Stomach (tissue), 19 donors: ENCODE measurements around the gene TANGO6. TPM values are rescaled to one million over a fixed set of nuclear protein-coding genes. Genes with fewer than 3 reads are reported as not detected.

Source experiments
- DNase-seq, 2 donors: peaks; one replicate each; pipeline versions ENCODE4 v3.0.0 to v3.0.0-alpha.2; 2013 to 2019
- H3K27ac ChIP-seq, 5 donors: fragments of 200-600 bp in 4 of 5; sonication (generic) in 4 of 5; one replicate each; pipeline ENCODE4 v1.5.1; 2013 to 2019; ENCODE audit warnings: mild to moderate bottlenecking in 1 of 5, moderate library complexity in 1 of 5
- H3K27me3 ChIP-seq, 3 donors: fragments of 200-600 bp; sonication (generic); one replicate each; pipeline ENCODE4 v1.5.1; 2017 to 2019; ENCODE audit warnings: mixed run types in 1 of 3
- H3K36me3 ChIP-seq, 4 donors: fragments of 200-600 bp; sonication (generic); 1 replicate in 3 of 4; 2 replicates in 1 of 4; pipeline ENCODE4 v1.5.1; 2016 to 2019
- H3K4me1 ChIP-seq, 4 donors: fragments of 200-600 bp; sonication (generic); one replicate each; pipeline ENCODE4 v1.5.1; 2016 to 2019
- H3K4me3 ChIP-seq, 4 donors: fragments of 200-600 bp; sonication (generic) in 3 of 4; one replicate each; pipeline ENCODE4 v1.5.1; 2016 to 2019; ENCODE audit warnings: mild to moderate bottlenecking in 1 of 4
- H3K9me3 ChIP-seq, 4 donors: fragments of 200-600 bp; sonication (generic); one replicate each; pipeline ENCODE4 v1.5.1; 2016 to 2019
- EP300 ChIP-seq: sonication (generic); formaldehyde crosslinking; IDR thresholded peaks from one replicate; pipeline ENCODE4 v1.6.1; 2017; ENCODE audit warnings: antibody characterized with exemption
- POLR2A ChIP-seq, 4 donors: fragments of 450-650 bp; IDR thresholded peaks; one replicate each; pipeline ENCODE4 v1.6.1; 2016; ENCODE audit warnings: antibody characterized with exemption in 4 of 4, control low read depth in 2 of 4, mild to moderate bottlenecking in 1 of 4, moderate library complexity in 1 of 4
- POLR2AphosphoS5 ChIP-seq, 3 donors: sonication (generic); formaldehyde crosslinking; IDR thresholded peaks; one replicate each; pipeline ENCODE4 v1.6.1; 2016; ENCODE audit warnings: antibody characterized with exemption in 3 of 3
- WGBS, 5 donors: extraction: QIAGEN DNeasy Blood & Tissue Kit in 3 of 5; methylation state at CpG; one replicate each; pipeline versions ENCODE4 v1.1.5 to v1.1.7; 2013 to 2018; 5-methylcytosine and 5-hydroxymethylcytosine counted together
- intact Hi-C: fragments of 100-400 bp; cut with DNase I; formaldehyde crosslinking; loops from one replicate; pipeline ENCODE4 v1.15.1; 2023; ENCODE audit warnings: low total_unique reads
- long read RNA-seq, 10 donors: transcript quantifications; one replicate each; lab custom pipeline, GENCODE V29; 2026
- polyA plus RNA-seq, 3 donors: library from polyadenylated mRNA; stranded (reverse); fragments of 200-250 nt; gene quantifications; one replicate each; pipeline ENCODE4 v1.2.3, GENCODE V29; 2013
- total RNA-seq, 5 donors: library from RNA; depleted of rRNA; stranded (reverse); fragments of >200 nt; gene quantifications; one replicate each; pipeline versions ENCODE4 v1.1.0 to v1.2.3, GENCODE V29; 2014 to 2016
- TF ChIP-seq, protein P1 (sequence below), 7 experiments: fragments of 450-650 bp in 4 of 7; fragments of 200-600 bp in 3 of 7; sonication (generic) in 3 of 7; IDR thresholded peaks; one replicate each; pipeline ENCODE4 v1.5.1; 2016 to 2019; ENCODE audit warnings: antibody characterized with exemption in 7 of 7, control low read depth in 2 of 7, mild to moderate bottlenecking in 1 of 7
- donor health status: healthy with polysubstance abuse.
- donor health status: Bipolar disorder and iron deficiency.
- donor health status: healthy.

Gene TANGO6
- total RNA-seq (10 to 100 TPM in 4 of 5 donors, 1 to 10 TPM in 1; 9.7 to 32.7 (median 17.3) TPM), polyA plus RNA-seq (1 to 10 TPM; 2.2 to 9.9 (median 3.9) TPM)
- long read RNA-seq, donor 1 = 0 reads
- long read RNA-seq, donor 2 = 0 reads
- long read RNA-seq, donor 3 = 0 reads
- long read RNA-seq, donor 4 = 0 reads
- long read RNA-seq, donor 5 = 0 reads
- long read RNA-seq, donor 6, partial matches to known transcripts = 0 of 1 reads
- long read RNA-seq, donor 6, other reads (novel, unspliced or antisense) = 0 of 1 reads
- long read RNA-seq, donor 7, full-length matches to known transcripts = 1 of 1 reads
- long read RNA-seq, donor 7, partial matches to known transcripts = 0 of 1 reads
- long read RNA-seq, donor 7, other reads (novel, unspliced or antisense) = 0 of 1 reads
- long read RNA-seq, donor 8 = 0 reads
- long read RNA-seq, donor 9, partial matches to known transcripts = 0 of 1 reads
- long read RNA-seq, donor 9, other reads (novel, unspliced or antisense) = 0 of 1 reads
- long read RNA-seq, donor 10 = 0 reads

DNA sequence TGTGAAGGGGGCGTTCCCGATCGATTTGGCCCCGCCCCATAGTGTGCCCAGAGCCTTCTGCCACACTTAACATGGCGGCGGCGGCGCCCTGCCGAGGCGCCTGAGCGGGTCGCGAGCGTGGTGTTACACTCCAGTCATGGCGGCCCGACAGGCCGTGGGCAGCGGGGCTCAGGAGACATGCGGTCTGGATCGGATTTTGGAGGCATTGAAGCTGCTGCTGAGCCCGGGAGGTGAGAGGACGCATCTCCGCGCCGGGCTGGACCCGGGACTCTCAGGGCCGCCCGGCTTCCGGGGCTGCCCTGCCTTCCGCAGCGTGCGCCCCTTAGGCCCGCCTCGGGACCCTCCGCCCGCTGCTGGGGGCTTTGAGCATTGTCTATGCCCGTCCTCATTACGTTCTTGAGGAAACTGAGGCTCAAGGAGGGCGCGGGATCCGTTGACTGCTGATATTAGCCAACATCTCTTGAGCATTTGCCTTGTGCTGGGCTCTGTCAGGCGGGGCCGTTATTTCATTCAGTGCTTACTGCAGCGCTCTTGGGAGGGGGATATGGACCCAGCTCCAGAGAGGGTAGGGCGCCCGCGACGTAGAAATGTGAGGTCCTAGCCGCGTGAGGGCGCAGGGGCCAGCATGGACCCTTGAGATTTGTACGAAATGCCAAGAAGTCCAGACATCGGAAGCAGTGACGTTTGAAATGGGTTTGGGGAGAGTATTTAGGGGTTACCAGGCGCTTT lies at the start of gene TANGO6:
TSS of gene TANGO6 (plus strand) at position 50 of the 729 bp plus-strand sequence. CDS start at position 137, 87 bp downstream.
- 0 to 1% (median 1%) methylated on average over 25 to 55 of the region's 55 CpGs for WGBS, 5 donors
- no peaks in the 10 kb centered on the region for H3K9me3 ChIP-seq
- DNase-seq = peak; percentile 87 to 93
- TF ChIP-seq, protein P1, sequence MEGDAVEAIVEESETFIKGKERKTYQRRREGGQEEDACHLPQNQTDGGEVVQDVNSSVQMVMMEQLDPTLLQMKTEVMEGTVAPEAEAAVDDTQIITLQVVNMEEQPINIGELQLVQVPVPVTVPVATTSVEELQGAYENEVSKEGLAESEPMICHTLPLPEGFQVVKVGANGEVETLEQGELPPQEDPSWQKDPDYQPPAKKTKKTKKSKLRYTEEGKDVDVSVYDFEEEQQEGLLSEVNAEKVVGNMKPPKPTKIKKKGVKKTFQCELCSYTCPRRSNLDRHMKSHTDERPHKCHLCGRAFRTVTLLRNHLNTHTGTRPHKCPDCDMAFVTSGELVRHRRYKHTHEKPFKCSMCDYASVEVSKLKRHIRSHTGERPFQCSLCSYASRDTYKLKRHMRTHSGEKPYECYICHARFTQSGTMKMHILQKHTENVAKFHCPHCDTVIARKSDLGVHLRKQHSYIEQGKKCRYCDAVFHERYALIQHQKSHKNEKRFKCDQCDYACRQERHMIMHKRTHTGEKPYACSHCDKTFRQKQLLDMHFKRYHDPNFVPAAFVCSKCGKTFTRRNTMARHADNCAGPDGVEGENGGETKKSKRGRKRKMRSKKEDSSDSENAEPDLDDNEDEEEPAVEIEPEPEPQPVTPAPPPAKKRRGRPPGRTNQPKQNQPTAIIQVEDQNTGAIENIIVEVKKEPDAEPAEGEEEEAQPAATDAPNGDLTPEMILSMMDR (IDR thresholded peaks at IDR 0.05) = no peak
- peak in 2 of 3 donors; percentile 79 to 89 for TF ChIP-seq POLR2AphosphoS5 (IDR thresholded peaks at IDR 0.05)
- H3K36me3 ChIP-seq = no peaks in the 10 kb centered on the region
- H3K4me1 ChIP-seq = peaks cover 0 to 33% (median 13%) of the 10 kb centered on the region in 4 donors
- no peaks in the 10 kb centered on the region for H3K27me3 ChIP-seq
- peak within 1 kb of the TSS; percentile 79 to 91 (median 85) for H3K27ac ChIP-seq
- peak within 1 kb of the TSS; percentile 67 to 97 (median 77) for H3K4me3 ChIP-seq
- intact Hi-C loops = loop anchor here (10.0 kb wide), 1 partner anchor 281 kb away; no protein-coding TSS in a partner anchor

DNA sequence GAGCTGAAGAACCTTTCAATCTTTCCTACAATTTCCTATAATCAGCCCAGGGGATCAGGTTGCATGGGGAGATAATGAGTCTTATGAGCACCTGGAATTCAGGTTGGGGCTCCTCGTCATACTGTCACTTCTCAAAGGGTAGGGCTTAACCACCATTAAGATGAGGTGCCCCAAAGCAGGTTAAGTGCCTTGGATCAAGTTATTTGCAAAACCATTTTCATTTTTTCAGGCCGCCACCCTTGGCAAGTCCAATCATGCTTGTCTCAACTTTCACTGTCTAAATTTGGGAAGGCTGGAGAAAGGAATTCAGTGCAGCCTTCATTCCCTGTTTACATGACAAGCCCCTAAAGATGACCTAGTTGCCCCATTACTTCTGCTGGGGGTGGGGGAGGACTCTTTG lies 44.9 kb upstream of the TANGO6 start:
- DNase-seq = no peak
- Histone ChIP-seq H3K36me3 (peaks cover 0 to 18% (median 9%) of the 10 kb centered on the region in 4 donors), H3K4me1 (peaks cover 6 to 35% (median 15%) of the 10 kb centered on the region in 4 donors), H3K9me3 (no peaks in the 10 kb centered on the region), H3K27me3 (no peaks in the 10 kb centered on the region), H3K4me3 (no peak overlapping the region), H3K27ac (no peak overlapping the region)
- TF ChIP-seq POLR2A (IDR thresholded peaks at IDR 0.05) (no peak), EP300 (no peak), POLR2AphosphoS5 (IDR thresholded peaks at IDR 0.05) (no peak)
- TF ChIP-seq, protein P1 (IDR thresholded peaks at IDR 0.05) = no peak
- WGBS, 5 donors = 62 to 78% (median 63%) methylated on average over 2 of the region's 2 CpGs
- intact Hi-C loops = loop anchor here (10.0 kb wide), 1 partner anchor 54 kb away; no protein-coding TSS in a partner anchor

DNA sequence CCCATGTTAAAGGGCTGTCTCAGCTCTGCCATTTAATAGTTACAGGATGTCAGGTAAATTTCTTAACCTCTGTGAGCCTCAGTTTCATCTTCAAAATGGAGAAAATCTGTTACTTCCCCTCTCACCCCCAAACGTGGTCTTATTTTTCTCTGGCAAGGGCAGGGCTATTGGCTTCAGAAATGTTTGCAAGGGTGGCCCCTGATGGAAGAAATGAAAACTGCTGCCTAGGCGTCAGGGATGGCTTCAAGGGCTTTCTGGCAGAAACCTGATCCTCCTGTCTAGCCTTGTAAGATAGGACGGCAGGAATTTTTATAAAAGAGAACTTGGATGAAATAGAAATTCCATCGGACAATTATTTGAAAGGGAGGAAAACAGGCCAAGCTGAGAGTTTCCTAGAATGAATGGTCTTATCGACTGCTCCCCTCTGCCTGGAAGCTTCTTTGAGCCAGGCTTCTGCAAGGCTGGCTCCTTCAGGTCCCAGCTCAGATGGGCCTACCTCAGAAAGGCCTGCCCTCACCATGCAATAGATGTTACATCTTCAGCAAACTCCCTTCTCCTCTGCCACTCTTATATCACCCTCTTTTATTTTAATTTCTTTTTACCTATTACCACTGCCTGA lies 43.0 kb upstream of the TANGO6 start:
- DNase-seq = peak; percentile 66 to 93
- no peaks in the 10 kb centered on the region for H3K27me3 ChIP-seq
- no peaks in the 10 kb centered on the region for H3K9me3 ChIP-seq
- H3K36me3 ChIP-seq = peaks cover 0 to 18% (median 9%) of the 10 kb centered on the region in 4 donors
- no peak overlapping the region for H3K4me3 ChIP-seq
- TF ChIP-seq POLR2A (IDR thresholded peaks at IDR 0.05) (no peak), EP300 (no peak), POLR2AphosphoS5 (IDR thresholded peaks at IDR 0.05) (peak in 1 of 3 donors; percentile 15)
- TF ChIP-seq, protein P1 (IDR thresholded peaks at IDR 0.05) = peak in 5 of 7 experiments; percentile 52 to 66 (median 64)
- peaks cover 6 to 29% (median 13%) of the 10 kb centered on the region in 4 donors for H3K4me1 ChIP-seq
- H3K27ac ChIP-seq = peak overlapping the region in 2 of 5 donors; percentile 31 to 32
- WGBS, 5 donors = 8 to 13% (median 12%) methylated on average over 5 of the region's 5 CpGs
- intact Hi-C loops = loop anchor here (10.0 kb wide), 1 partner anchor 96 kb away; no protein-coding TSS in a partner anchor
